ENCODE measurements around the gene CNTNAP2.

Gene CNTNAP2

GRCh38 chr7:148336411-148336810 lies 2219.8 kb downstream of the CNTNAP2 start:
- in situ Hi-C loops (cut with HindIII; ENCODE audit: low sequenced_read_pairs), result no loop called here

GRCh38 chr7:148337246-148337965 lies 2220.8 kb downstream of the CNTNAP2 start:
- in situ Hi-C loops (cut with HindIII; ENCODE audit: low sequenced_read_pairs), result no loop called here

- in situ Hi-C loops (cut with HindIII; ENCODE audit: low sequenced_read_pairs), result no loop called here
These were observed 2221.6 kb downstream of the CNTNAP2 start for GRCh38 chr7:148337995-148338747.

- in situ Hi-C loops (cut with HindIII; ENCODE audit: low sequenced_read_pairs), result no loop called here
These were observed 2224.1 kb downstream of the CNTNAP2 start for GRCh38 chr7:148340438-148341280.

- in situ Hi-C loops (cut with HindIII; ENCODE audit: low sequenced_read_pairs), result no loop called here
These were observed 2227.8 kb downstream of the CNTNAP2 start for GRCh38 chr7:148344406-148344805.

- in situ Hi-C loops (cut with HindIII; ENCODE audit: low sequenced_read_pairs), result no loop called here
These were observed 2231.4 kb downstream of the CNTNAP2 start for GRCh38 chr7:148347981-148348380.

GRCh38 chr7:148348466-148348865 lies 2231.9 kb downstream of the CNTNAP2 start:
- in situ Hi-C loops (cut with HindIII; ENCODE audit: low sequenced_read_pairs), result no loop called here

- in situ Hi-C loops (cut with HindIII; ENCODE audit: low sequenced_read_pairs), result no loop called here
These were observed 2239.7 kb downstream of the CNTNAP2 start for GRCh38 chr7:148356303-148356702.

- in situ Hi-C loops (cut with HindIII; ENCODE audit: low sequenced_read_pairs), result no loop called here
These were observed 2245.9 kb downstream of the CNTNAP2 start for GRCh38 chr7:148362541-148362940.

- in situ Hi-C loops (cut with HindIII; ENCODE audit: low sequenced_read_pairs), result no loop called here
These were observed 2251.3 kb downstream of the CNTNAP2 start for GRCh38 chr7:148367731-148368475.

- in situ Hi-C loops (cut with HindIII; ENCODE audit: low sequenced_read_pairs), result no loop called here
These were observed 2252.0 kb downstream of the CNTNAP2 start for GRCh38 chr7:148368562-148368961.

- in situ Hi-C loops (cut with HindIII; ENCODE audit: low sequenced_read_pairs), result loop anchor here (5.0 kb wide), 1 partner anchor 79 kb away; no protein-coding TSS in a partner anchor
These were observed 2254.8 kb downstream of the CNTNAP2 start for GRCh38 chr7:148371280-148371937.

GRCh38 chr7:148374396-148375259 lies 2258.0 kb downstream of the CNTNAP2 start:
- in situ Hi-C loops (cut with HindIII; ENCODE audit: low sequenced_read_pairs), result loop anchor here (5.0 kb wide), 1 partner anchor 82 kb away; no protein-coding TSS in a partner anchor

GRCh38 chr7:148379677-148380076 lies 2263.1 kb downstream of the CNTNAP2 start:
- in situ Hi-C loops (cut with HindIII; ENCODE audit: low sequenced_read_pairs), result no loop called here

- in situ Hi-C loops (cut with HindIII; ENCODE audit: low sequenced_read_pairs), result no loop called here
These were observed 2264.2 kb downstream of the CNTNAP2 start for GRCh38 chr7:148380596-148381419.

GRCh38 chr7:148382596-148382995 lies 2266.0 kb downstream of the CNTNAP2 start:
- in situ Hi-C loops (cut with HindIII; ENCODE audit: low sequenced_read_pairs), result no loop called here

GRCh38 chr7:148383651-148384050 lies 2267.1 kb downstream of the CNTNAP2 start:
- in situ Hi-C loops (cut with HindIII; ENCODE audit: low sequenced_read_pairs), result no loop called here

GRCh38 chr7:148385009-148385682 lies 2268.5 kb downstream of the CNTNAP2 start:
- in situ Hi-C loops (cut with HindIII; ENCODE audit: low sequenced_read_pairs), result no loop called here

Data from endothelial cell of hepatic sinusoid (primary cell).